Neural cell (in vitro differentiated cells): Measurements from ENCODE around the gene DIS3L2.
"Not testable (repeated sequence)": the region's sequence is repeated elsewhere in the genome, so short reads cannot be mapped to it uniquely, and the experiment has no call there.

Source experiments
- CTCF ChIP-seq: fragments of 450-650 bp; IDR thresholded peaks from 2 replicates; pipeline ENCODE4 v1.5.1; 2014; ENCODE audit warnings: antibody characterized with exemption, mild to moderate bottlenecking, moderate library complexity; ENCODE audit not compliant: poor library complexity, severe bottlenecking
- EP300 ChIP-seq: fragments of 450-650 bp; conservative IDR thresholded peaks from 2 replicates; pipeline ENCODE4 v1.6.1; 2014; ENCODE audit warnings: antibody characterized with exemption, mild to moderate bottlenecking, moderate library complexity; ENCODE audit not compliant: poor library complexity, severe bottlenecking
- EZH2 ChIP-seq: fragments of 200-600, 300-800 bp; shearing (Covaris generic), sonication (generic); IDR thresholded peaks from 2 replicates; pipeline ENCODE4 v1.6.1; 2014; ENCODE audit warnings: antibody characterized with exemption, low read length, borderline replicate concordance, mild to moderate bottlenecking; ENCODE audit not compliant: insufficient read depth, poor library complexity, severe bottlenecking
- POLR2AphosphoS5 ChIP-seq: IDR thresholded peaks from 2 replicates; pipeline ENCODE4 v1.6.1; 2012
- RAD21 ChIP-seq: fragments of 450-650 bp; conservative IDR thresholded peaks from 2 replicates; pipeline ENCODE4 v1.6.1; 2014; ENCODE audit warnings: antibody characterized with exemption, mild to moderate bottlenecking, moderate library complexity
- SMC3 ChIP-seq: fragments of 450-650 bp; conservative IDR thresholded peaks from 2 replicates; pipeline ENCODE4 v1.6.1; 2014; ENCODE audit warnings: antibody characterized with exemption, mild to moderate bottlenecking, moderate library complexity; ENCODE audit not compliant: poor library complexity
- TAF1 ChIP-seq: IDR thresholded peaks from 2 replicates; pipeline ENCODE4 v1.6.1; 2012; ENCODE audit warnings: low read depth

- TF ChIP-seq CTCF, POLR2AphosphoS5, EZH2, EP300, TAF1, SMC3, RAD21: not testable (repeated sequence)
Measured at GRCh38 chr2:232338094-232338758, 376.7 kb downstream of the DIS3L2 start.
